ENCODE measurements around the gene REXO1.

REXO1 gene

GRCh38 chr19:1860821-1861598 lies 12.7 kb upstream of the REXO1 start:
- DNase-seq: peak; percentile 27

- DNase-seq: peak; percentile 83
Observed at GRCh38 chr19:1860042-1860775, 11.9 kb upstream of the REXO1 start.

- peak; percentile 97 for DNase-seq
Observed at GRCh38 chr19:1859331-1859781, 11.1 kb upstream of the REXO1 start.

GRCh38 chr19:1858412-1859081 lies 10.3 kb upstream of the REXO1 start:
- no peak for DNase-seq

- peak; percentile 48 for DNase-seq
Observed at GRCh38 chr19:1857648-1858326, 9.5 kb upstream of the REXO1 start.

- peak; percentile 70 for DNase-seq
Observed at GRCh38 chr19:1856698-1857603, 8.7 kb upstream of the REXO1 start.

- peak; percentile 70 for DNase-seq
Observed at GRCh38 chr19:1856345-1856697, 8.0 kb upstream of the REXO1 start.

GRCh38 chr19:1855828-1856255 lies 7.6 kb upstream of the REXO1 start:
- peak; percentile 60 for DNase-seq

- DNase-seq: peak; percentile 96
Observed at GRCh38 chr19:1855040-1855827, 7.0 kb upstream of the REXO1 start.

GRCh38 chr19:1854542-1855039 lies 6.3 kb upstream of the REXO1 start:
- peak; percentile 75 for DNase-seq

- no peak for DNase-seq
Observed at GRCh38 chr19:1854039-1854541, 5.8 kb upstream of the REXO1 start.

GRCh38 chr19:1853295-1854038 lies 5.2 kb upstream of the REXO1 start:
- DNase-seq: peak; percentile 87

- no peak for DNase-seq
Observed at GRCh38 chr19:1852581-1853128, 4.4 kb upstream of the REXO1 start.

- DNase-seq: peak; percentile 38
Observed at GRCh38 chr19:1851654-1852580, 3.6 kb upstream of the REXO1 start.

GRCh38 chr19:1850809-1851653 lies 2.7 kb upstream of the REXO1 start:
- DNase-seq: no peak

GRCh38 chr19:1849886-1850398 lies 1.7 kb upstream of the REXO1 start:
- no peak for DNase-seq

- DNase-seq: no peak
Observed at GRCh38 chr19:1849132-1849474, 820 bp upstream of the REXO1 start.
